Activated CD8-positive, alpha-beta T cell treated with anti-CD3 and anti-CD28 coated beads, Interleukin-2, amount 10 ng/mL, durations not matched to agents 7 days and 5 days (primary cell): ENCODE results near the gene CHTOP. TPM values are rescaled to one million over a fixed set of nuclear protein-coding genes. Genes with fewer than 3 reads are reported as not detected.

Experiments used
- ATAC-seq: fragments of 150-1000 bp; cut with Tn5 transposase; one replicate; pipeline ENCODE4 v1.10.0; 2021; ENCODE audit warnings: moderate library complexity
- CTCF ChIA-PET: fragments of 350-600 bp; sonication (Branson Sonifier 250); formaldehyde crosslinking; loops from one replicate; lab custom pipeline; 2021; ENCODE audit warnings: antibody characterized with exemption; lab: Charles Lee
- POLR2A ChIA-PET: fragments of 350-600 bp; sonication (Branson Sonifier 250); formaldehyde crosslinking; loops from one replicate; lab custom pipeline; 2021; ENCODE audit warnings: antibody characterized with exemption; lab: Charles Lee
- DNase-seq: peaks from one replicate; pipeline ENCODE4 v3.0.0-alpha.2; 2020
- H3K27ac Mint-ChIP-seq: one replicate; pipeline ENCODE4 v1.8.0; 2021; ENCODE audit warnings: mild to moderate bottlenecking, mixed read lengths
- H3K27me3 Mint-ChIP-seq: one replicate; pipeline ENCODE4 v1.8.0; 2021; ENCODE audit warnings: low read depth, mixed read lengths
- H3K36me3 Mint-ChIP-seq: one replicate; pipeline ENCODE4 v1.8.0; 2021; ENCODE audit warnings: low read depth, mixed read lengths
- H3K4me1 Mint-ChIP-seq: one replicate; pipeline ENCODE4 v1.8.0; 2021; ENCODE audit warnings: low read depth, mixed read lengths
- H3K4me3 Mint-ChIP-seq: one replicate; pipeline ENCODE4 v1.8.0; 2021; ENCODE audit warnings: mild to moderate bottlenecking, mixed read lengths
- H3K9me3 Mint-ChIP-seq: one replicate; pipeline ENCODE4 v1.8.0; 2022; ENCODE audit warnings: mixed read lengths; ENCODE audit not compliant: insufficient read depth
- total RNA-seq, 2 experiments: library from RNA; stranded (reverse); gene quantifications; one replicate each; pipeline ENCODE4 v1.2.3, GENCODE V29; 2021

CHTOP gene
- total RNA-seq, 2 experiments from 2014 or later, result 81.9 to 82.0 TPM

GRCh38 chr1:153613406-153613805 is 20.5 kb upstream of the CHTOP start:
- ChIA-PET CTCF (interaction anchor here (0.9 to 10.2 kb wide), 3 partner anchors 14 to 81 kb away, joined by 3 to 115 read pairs (median 4); partner anchors contain the start of gene S100A13), POLR2A (interaction anchor here (3.1 kb wide), 1 partner anchor 21 kb away, joined by 15 read pairs; the partner anchor contains the start of gene CHTOP)
- Mint-ChIP-seq H3K27me3 (no peaks in the 10 kb centered on the region), H3K27ac (no peak overlapping the region), H3K4me1 (peaks cover 9% of the 10 kb centered on the region), H3K4me3 (no peak overlapping the region), H3K36me3 (no peaks in the 10 kb centered on the region), H3K9me3 (no peaks in the 10 kb centered on the region)
- ATAC-seq (no peak), DNase-seq (no peak)

GRCh38 chr1:153614189-153614900 is 19.5 kb upstream of the CHTOP start:
- POLR2A ChIA-PET, result interaction anchor here (3.1 kb wide), 1 partner anchor 20 kb away, joined by 15 read pairs; the partner anchor contains the start of gene CHTOP
- Mint-ChIP-seq H3K27ac (no peak overlapping the region), H3K4me1 (peaks cover 9% of the 10 kb centered on the region), H3K27me3 (no peaks in the 10 kb centered on the region), H3K36me3 (no peaks in the 10 kb centered on the region), H3K9me3 (no peaks in the 10 kb centered on the region), H3K4me3 (no peak overlapping the region)
- CTCF ChIA-PET, result interaction anchor here (0.9 to 10.2 kb wide), 6 partner anchors 10 to 105 kb away, joined by 6 to 120 read pairs (median 8); partner anchors contain the start of gene S100A13
- DNase-seq (no peak), ATAC-seq (no peak)

- Mint-ChIP-seq H3K27ac (no peak overlapping the region), H3K4me1 (peaks cover 9% of the 10 kb centered on the region)
- POLR2A ChIA-PET, result interaction anchor here (3.1 kb wide), 1 partner anchor 19 kb away, joined by 15 read pairs; the partner anchor contains the start of gene CHTOP
Measured at GRCh38 chr1:153614906-153615305, 19.0 kb upstream of the CHTOP start.

GRCh38 chr1:153615406-153615805 is 18.5 kb upstream of the CHTOP start:
- ATAC-seq (no peak), DNase-seq (no peak)
- no peaks in the 10 kb centered on the region for H3K27me3 Mint-ChIP-seq
- ChIA-PET CTCF (interaction anchor here (0.8 to 10.2 kb wide), 8 partner anchors 9 to 106 kb away, joined by 3 to 120 read pairs (median 8); partner anchors contain the start of genes S100A13 and S100A6), POLR2A (interaction anchor here (0.9 to 3.1 kb wide), 3 partner anchors 13 to 70 kb away, joined by 3 to 15 read pairs (median 3); partner anchors contain the start of genes CHTOP, S100A1 and S100A4)
- peaks cover 9% of the 10 kb centered on the region for H3K4me1 Mint-ChIP-seq
- no peaks in the 10 kb centered on the region for H3K36me3 Mint-ChIP-seq
- no peaks in the 10 kb centered on the region for H3K9me3 Mint-ChIP-seq
- H3K27ac Mint-ChIP-seq, result no peak overlapping the region
- no peak overlapping the region for H3K4me3 Mint-ChIP-seq

More at GRCh38 chr1:153614906-153615305, 19.0 kb upstream of the CHTOP start:
- no peaks in the 10 kb centered on the region for H3K36me3 Mint-ChIP-seq
- no peaks in the 10 kb centered on the region for H3K9me3 Mint-ChIP-seq
- ATAC-seq, result no peak
- H3K4me3 Mint-ChIP-seq, result no peak overlapping the region
- DNase-seq, result no peak
- CTCF ChIA-PET, result interaction anchor here (0.9 to 10.2 kb wide), 7 partner anchors 10 to 105 kb away, joined by 6 to 120 read pairs (median 9); partner anchors contain the start of genes S100A13 and S100A6
- no peaks in the 10 kb centered on the region for H3K27me3 Mint-ChIP-seq

GRCh38 chr1:153616144-153616916 is 17.5 kb upstream of the CHTOP start, which contains the start of gene S100A14:
Gene S100A14, minus strand, starts transcription at chr1:153616325. Its CDS starts 467 bp downstream, at chr1:153615858.
- no peak for ATAC-seq
- Mint-ChIP-seq H3K27me3 (no peaks in the 10 kb centered on the region), H3K4me1 (peaks cover 9% of the 10 kb centered on the region), H3K9me3 (no peaks in the 10 kb centered on the region), H3K36me3 (no peaks in the 10 kb centered on the region), H3K27ac (peak within 1 kb of the TSS; percentile 26), H3K4me3 (no peak within 1 kb of the TSS)
- no peak for DNase-seq
- ChIA-PET CTCF (interaction anchor here (0.8 to 10.2 kb wide), 11 partner anchors 10 to 370 kb away, joined by 3 to 120 read pairs (median 8); partner anchors contain the start of genes RAB13, S100A1, S100A13 and S100A6), POLR2A (interaction anchor here (0.6 to 3.1 kb wide), 5 partner anchors 9 to 71 kb away, joined by 3 to 15 read pairs (median 3); partner anchors contain the start of genes CHTOP, S100A1 and S100A4)

GRCh38 chr1:153616917-153617311 is 17.0 kb upstream of the CHTOP start:
- H3K4me1 Mint-ChIP-seq, result peaks cover 9% of the 10 kb centered on the region
- ChIA-PET CTCF (interaction anchor here (1.1 to 10.2 kb wide), 14 partner anchors 9 to 370 kb away, joined by 4 to 120 read pairs (median 6); partner anchors contain the start of genes CHTOP, RAB13, S100A1 and S100A13), POLR2A (interaction anchor here (0.7 kb wide), 1 partner anchor 8 kb away, joined by 4 read pairs; no protein-coding TSS in a partner anchor)
- no peak for ATAC-seq
- no peaks in the 10 kb centered on the region for H3K27me3 Mint-ChIP-seq
- H3K4me3 Mint-ChIP-seq, result no peak overlapping the region
- H3K36me3 Mint-ChIP-seq, result no peaks in the 10 kb centered on the region
- no peak for DNase-seq
- H3K27ac Mint-ChIP-seq, result peak overlapping the region; percentile 26
- H3K9me3 Mint-ChIP-seq, result no peaks in the 10 kb centered on the region

GRCh38 chr1:153617663-153618062 is 16.2 kb upstream of the CHTOP start:
- POLR2A ChIA-PET, result interaction anchor here (2.7 kb wide), 1 partner anchor 16 kb away, joined by 9 read pairs; the partner anchor contains the start of gene CHTOP
- CTCF ChIA-PET, result interaction anchor here (0.6 to 10.2 kb wide), 26 partner anchors 10 to 369 kb away, joined by 3 to 120 read pairs (median 4); partner anchors contain the start of genes CHTOP, RAB13, S100A1 and S100A13
- Mint-ChIP-seq H3K27ac (peak overlapping the region; percentile 30), H3K4me3 (no peak overlapping the region), H3K4me1 (peaks cover 9% of the 10 kb centered on the region), H3K27me3 (no peaks in the 10 kb centered on the region), H3K36me3 (no peaks in the 10 kb centered on the region), H3K9me3 (no peaks in the 10 kb centered on the region)
- ATAC-seq, result peak; percentile 98
- DNase-seq, result peak; percentile 86

- DNase-seq (no peak), ATAC-seq (no peak)
- ChIA-PET CTCF (interaction anchor here (0.9 to 10.2 kb wide), 8 partner anchors 10 to 367 kb away, joined by 3 to 120 read pairs (median 36); partner anchors contain the start of genes CHTOP, RAB13, S100A1 and S100A13), POLR2A (interaction anchor here (2.7 kb wide), 1 partner anchor 14 kb away, joined by 9 read pairs; the partner anchor contains the start of gene CHTOP)
- no peaks in the 10 kb centered on the region for H3K27me3 Mint-ChIP-seq
- H3K36me3 Mint-ChIP-seq, result no peaks in the 10 kb centered on the region
- no peak overlapping the region for H3K4me3 Mint-ChIP-seq
- H3K4me1 Mint-ChIP-seq, result peaks cover 9% of the 10 kb centered on the region
- no peak overlapping the region for H3K27ac Mint-ChIP-seq
- no peaks in the 10 kb centered on the region for H3K9me3 Mint-ChIP-seq
Measured at GRCh38 chr1:153619171-153619570, 14.7 kb upstream of the CHTOP start.

- no peak overlapping the region for H3K27ac Mint-ChIP-seq
- no peaks in the 10 kb centered on the region for H3K36me3 Mint-ChIP-seq
- H3K4me3 Mint-ChIP-seq, result no peak overlapping the region
- POLR2A ChIA-PET, result interaction anchor here (1.4 kb wide), 1 partner anchor 11 kb away, joined by 3 read pairs; no protein-coding TSS in a partner anchor
- no peak for ATAC-seq
- CTCF ChIA-PET, result interaction anchor here (1.3 to 2.8 kb wide), 3 partner anchors 11 to 113 kb away, joined by 3 to 15 read pairs (median 4); partner anchors contain the start of gene CHTOP
- no peak for DNase-seq
- H3K4me1 Mint-ChIP-seq, result peaks cover 11% of the 10 kb centered on the region
- no peaks in the 10 kb centered on the region for H3K27me3 Mint-ChIP-seq
- no peaks in the 10 kb centered on the region for H3K9me3 Mint-ChIP-seq
Measured at GRCh38 chr1:153623101-153623500, 10.8 kb upstream of the CHTOP start.

GRCh38 chr1:153624965-153625611 is 8.8 kb upstream of the CHTOP start:
- DNase-seq (no peak), ATAC-seq (no peak)
- peaks cover 11% of the 10 kb centered on the region for H3K4me1 Mint-ChIP-seq
- H3K36me3 Mint-ChIP-seq, result no peaks in the 10 kb centered on the region
- H3K4me3 Mint-ChIP-seq, result no peak overlapping the region
- H3K27ac Mint-ChIP-seq, result no peak overlapping the region
- H3K9me3 Mint-ChIP-seq, result no peaks in the 10 kb centered on the region
- ChIA-PET CTCF (interaction anchor here (3.9 kb wide), 1 partner anchor 114 kb away, joined by 16 read pairs; no protein-coding TSS in a partner anchor), POLR2A (interaction anchor here (1.1 kb wide), 1 partner anchor 8 kb away, joined by 4 read pairs; no protein-coding TSS in a partner anchor)
- no peaks in the 10 kb centered on the region for H3K27me3 Mint-ChIP-seq
